ENCODE results near the gene OR2A25. TPM values are rescaled to one million over a fixed set of nuclear protein-coding genes. Genes with fewer than 3 reads are reported as not detected.
A peak's percentile ranks its signal among the peaks of the same experiment; 100 is the strongest.

OR2A25 gene
- total RNA-seq = not detected
- long read RNA-seq = 0 reads

GRCh38 chr7:144069511-144069910 is at the start of gene OR2A25:
Gene OR2A25, plus strand, starts transcription at chr7:144069811. Its CDS starts 4,409 bp downstream, at chr7:144074220.
- intact Hi-C loops (cut with DNase I) = no loop called here
- ATAC-seq (ENCODE audit: poor library complexity) = no peak
- DNase-seq = no peak

- DNase-seq = no peak
- peak; percentile 67 for ATAC-seq (ENCODE audit: poor library complexity)
- intact Hi-C loops (cut with DNase I) = loop anchor here (10.0 kb wide), 1 partner anchor 116 kb away; the partner anchor contains the start of gene TCAF1
These were observed 49.3 kb upstream of the OR2A25 start for GRCh38 chr7:144020340-144020739.

- no peak for ATAC-seq (ENCODE audit: poor library complexity)
- DNase-seq = no peak
- intact Hi-C loops (cut with DNase I) = loop anchor here (10.0 kb wide), 1 partner anchor 117 kb away; the partner anchor contains the start of gene TCAF1
These were observed 47.4 kb upstream of the OR2A25 start for GRCh38 chr7:144022169-144022568.

- DNase-seq (no peak), ATAC-seq (ENCODE audit: poor library complexity) (no peak)
- intact Hi-C loops (cut with DNase I) = loop anchor here (10.0 kb wide), 1 partner anchor 118 kb away; the partner anchor contains the start of gene TCAF1
These were observed 46.3 kb upstream of the OR2A25 start for GRCh38 chr7:144023171-144023827.

GRCh38 chr7:144024213-144024612 is 45.4 kb upstream of the OR2A25 start:
- DNase-seq (no peak), ATAC-seq (ENCODE audit: poor library complexity) (no peak)
- intact Hi-C loops (cut with DNase I) = loop anchor here (10.0 kb wide), 1 partner anchor 119 kb away; the partner anchor contains the start of gene TCAF1

GRCh38 chr7:144026203-144026883 is 43.3 kb upstream of the OR2A25 start:
- DNase-seq (no peak), ATAC-seq (ENCODE audit: poor library complexity) (no peak)
- intact Hi-C loops (cut with DNase I) = loop anchor here (10.0 kb wide), 1 partner anchor 122 kb away; the partner anchor contains the start of gene TCAF1

- no peak for DNase-seq
- ATAC-seq (ENCODE audit: poor library complexity) = peak; percentile 58
- intact Hi-C loops (cut with DNase I) = loop anchor here (10.0 kb wide), 1 partner anchor 122 kb away; the partner anchor contains the start of gene TCAF1
These were observed 42.5 kb upstream of the OR2A25 start for GRCh38 chr7:144027070-144027469.

- intact Hi-C loops (cut with DNase I) = loop anchor here (10.0 kb wide), 1 partner anchor 123 kb away; the partner anchor contains the start of gene TCAF1
- DNase-seq (no peak), ATAC-seq (ENCODE audit: poor library complexity) (no peak)
These were observed 41.6 kb upstream of the OR2A25 start for GRCh38 chr7:144027974-144028373.

- ATAC-seq (ENCODE audit: poor library complexity) = no peak
- no peak for DNase-seq
- intact Hi-C loops (cut with DNase I) = loop anchor here (10.0 kb wide), 1 partner anchor 124 kb away; the partner anchor contains the start of gene TCAF1
These were observed 41.1 kb upstream of the OR2A25 start for GRCh38 chr7:144028547-144028946.

GRCh38 chr7:144032516-144032915 is 37.1 kb upstream of the OR2A25 start:
- no peak for DNase-seq
- ATAC-seq (ENCODE audit: poor library complexity) = no peak
- intact Hi-C loops (cut with DNase I) = no loop called here

- intact Hi-C loops (cut with DNase I) = no loop called here
- ATAC-seq (ENCODE audit: poor library complexity) (peak; percentile 31), DNase-seq (no peak)
These were observed 36.5 kb upstream of the OR2A25 start for GRCh38 chr7:144032985-144033709.

- DNase-seq = no peak
- intact Hi-C loops (cut with DNase I) = no loop called here
- no peak for ATAC-seq (ENCODE audit: poor library complexity)
These were observed 34.2 kb upstream of the OR2A25 start for GRCh38 chr7:144035385-144035784.

GRCh38 chr7:144036302-144036885 is 33.2 kb upstream of the OR2A25 start:
- no peak for ATAC-seq (ENCODE audit: poor library complexity)
- intact Hi-C loops (cut with DNase I) = no loop called here
- DNase-seq = no peak

- no peak for DNase-seq
- intact Hi-C loops (cut with DNase I) = no loop called here
- no peak for ATAC-seq (ENCODE audit: poor library complexity)
These were observed 32.1 kb upstream of the OR2A25 start for GRCh38 chr7:144037414-144038035.

- intact Hi-C loops (cut with DNase I) = no loop called here
- DNase-seq (no peak), ATAC-seq (ENCODE audit: poor library complexity) (no peak)
These were observed 30.7 kb upstream of the OR2A25 start for GRCh38 chr7:144038887-144039286.

- no peak for ATAC-seq (ENCODE audit: poor library complexity)
- intact Hi-C loops (cut with DNase I) = no loop called here
- DNase-seq = no peak
These were observed 21.0 kb upstream of the OR2A25 start, which contains the start of gene OR2A5 for GRCh38 chr7:144048648-144049047. Gene OR2A5, plus strand, starts transcription at chr7:144048948. Its CDS starts 1,454 bp downstream, at chr7:144050402.

GRCh38 chr7:144049491-144049890 is 20.1 kb upstream of the OR2A25 start:
- intact Hi-C loops (cut with DNase I) = no loop called here
- no peak for DNase-seq
- ATAC-seq (ENCODE audit: poor library complexity) = no peak

GRCh38 chr7:144050093-144050492 is 19.5 kb upstream of the OR2A25 start:
- intact Hi-C loops (cut with DNase I) = no loop called here
- no peak for DNase-seq
- no peak for ATAC-seq (ENCODE audit: poor library complexity)

All from Right ventricle myocardium superior (tissue), 1 donor.